Stimulated activated naive B cell treated with anti-CD40 and anti-IgM and Interleukin-4, amounts not matched to agents 10 μg/mL and 1 μg/mL and 100 μg/mL, for 72 hours (primary cell): ENCODE data around the gene BBS12.
A peak's percentile ranks its signal among the peaks of the same experiment; 100 is the strongest.

Source experiments
- ATAC-seq, 2 donors: fragments of 150-1000 bp; cut with Tn5 transposase; replicated peaks; 2 replicates each; pipeline ENCODE4 v1.10.0; 2021; ENCODE audit warnings: moderate library complexity in 1 of 2
- DNase-seq: peaks from one replicate; pipeline ENCODE4 v3.0.0; 2021
- H3K27ac Mint-ChIP-seq: one replicate; pipeline ENCODE4 v1.8.0; 2022; ENCODE audit warnings: mild to moderate bottlenecking, mixed read lengths
- H3K27me3 Mint-ChIP-seq, 2 donors: one replicate each; pipeline ENCODE4 v1.8.0; 2022; ENCODE audit warnings: mixed read lengths in 2 of 2
- H3K36me3 Mint-ChIP-seq, 2 donors: one replicate each; pipeline ENCODE4 v1.8.0; 2022; ENCODE audit warnings: mixed read lengths in 2 of 2, mild to moderate bottlenecking in 1 of 2
- H3K4me1 Mint-ChIP-seq, 2 donors: one replicate each; pipeline ENCODE4 v1.8.0; 2022; ENCODE audit warnings: mixed read lengths in 2 of 2, mild to moderate bottlenecking in 1 of 2
- H3K4me3 Mint-ChIP-seq, 2 donors: one replicate each; pipeline ENCODE4 v1.8.0; 2022; ENCODE audit warnings: mild to moderate bottlenecking in 2 of 2, mixed read lengths in 2 of 2, moderate library complexity in 1 of 2
- H3K9me3 Mint-ChIP-seq, 2 donors: one replicate each; pipeline ENCODE4 v1.8.0; 2022; ENCODE audit warnings: mixed read lengths in 2 of 2, mild to moderate bottlenecking in 1 of 2

BBS12 gene

DNA sequence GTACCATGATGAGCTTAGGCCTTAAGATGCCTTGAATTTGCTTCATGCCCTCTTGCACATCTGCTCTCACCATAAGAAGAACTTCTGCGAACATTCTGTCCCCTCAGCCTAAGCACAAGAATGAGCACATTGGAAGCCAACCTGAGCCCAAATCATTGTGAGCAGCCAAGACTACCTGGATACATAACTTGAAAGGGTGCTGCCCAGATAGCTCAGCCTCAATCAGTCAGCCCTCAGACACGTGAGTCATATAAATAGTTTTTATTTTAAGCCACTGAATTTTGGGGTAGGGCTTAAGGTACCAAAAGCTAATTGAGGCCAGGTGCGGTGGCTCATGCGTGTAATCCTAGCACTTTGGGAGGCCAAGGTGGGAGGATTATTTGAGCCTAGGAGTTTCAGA is 27.5 kb upstream of the BBS12 start:
- Mint-ChIP-seq H3K4me3 (no peak overlapping the region), H3K36me3 (no peaks in the 10 kb centered on the region), H3K9me3 (no peaks in the 10 kb centered on the region), H3K27ac (no peak overlapping the region), H3K4me1 (peaks cover 0 to 2% of the 10 kb centered on the region in 2 donors), H3K27me3 (peaks cover 12 to 38% of the 10 kb centered on the region in 2 donors)
- DNase-seq = no peak
- ATAC-seq = no peak

DNA sequence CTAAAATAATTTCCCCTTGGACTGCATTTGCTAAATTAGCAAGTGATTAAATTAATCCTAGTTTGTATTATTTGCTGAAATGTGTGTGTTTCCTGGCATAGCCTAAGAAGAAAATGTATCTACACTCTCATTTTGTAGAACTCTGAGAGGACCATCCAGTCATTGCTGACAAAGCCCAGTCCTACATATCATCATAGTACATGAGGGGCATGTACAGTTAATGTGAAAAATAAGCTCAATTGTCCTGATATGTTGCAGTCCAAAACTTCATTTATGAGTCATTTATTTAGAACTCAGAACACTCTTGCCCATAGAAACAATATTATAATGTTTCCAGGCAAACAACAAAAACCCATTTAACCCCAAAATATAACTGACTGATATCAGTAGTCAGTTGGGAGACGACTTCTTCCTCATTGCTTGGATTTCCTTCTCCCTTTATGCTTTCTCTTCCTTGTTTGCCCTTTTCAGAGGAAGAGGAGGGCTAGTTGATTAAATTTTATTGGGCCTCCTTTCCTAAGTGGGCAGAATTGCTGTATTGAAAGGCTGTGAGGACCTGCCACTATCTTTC is 26.9 kb upstream of the BBS12 start:
- Mint-ChIP-seq H3K36me3 (no peaks in the 10 kb centered on the region), H3K4me3 (no peak overlapping the region), H3K27ac (no peak overlapping the region), H3K9me3 (no peaks in the 10 kb centered on the region), H3K27me3 (peaks cover 17 to 44% of the 10 kb centered on the region in 2 donors), H3K4me1 (peaks cover 4 to 5% of the 10 kb centered on the region in 2 donors)
- DNase-seq (no peak), ATAC-seq (peak in 1 of 2 donors; percentile 32)

DNA sequence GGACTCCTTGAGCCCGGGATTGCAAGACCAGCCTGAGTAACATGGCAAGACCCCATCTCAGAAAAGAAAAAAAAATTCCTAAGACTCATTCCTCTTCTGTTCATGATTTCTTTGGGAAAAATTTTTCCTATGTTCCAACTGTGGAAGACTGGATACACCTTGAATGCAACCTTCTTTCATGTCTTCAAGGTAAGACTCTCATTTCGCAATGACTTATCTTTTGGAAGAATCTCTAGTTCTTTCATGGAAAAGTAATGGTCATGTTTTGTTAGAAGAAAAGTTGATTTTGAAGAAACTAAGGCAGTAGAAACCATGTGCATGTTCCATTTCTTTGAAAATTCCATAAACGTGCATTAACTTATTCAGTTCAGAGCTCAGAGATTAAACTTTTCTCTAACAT is 26.0 kb upstream of the BBS12 start:
- H3K36me3 Mint-ChIP-seq = no peaks in the 10 kb centered on the region
- H3K27ac Mint-ChIP-seq = no peak overlapping the region
- DNase-seq (no peak), ATAC-seq (no peak)
- H3K4me3 Mint-ChIP-seq = no peak overlapping the region
- H3K27me3 Mint-ChIP-seq = peaks cover 18 to 53% of the 10 kb centered on the region in 2 donors
- peaks cover 8 to 13% of the 10 kb centered on the region in 2 donors for H3K4me1 Mint-ChIP-seq
- no peaks in the 10 kb centered on the region for H3K9me3 Mint-ChIP-seq

DNA sequence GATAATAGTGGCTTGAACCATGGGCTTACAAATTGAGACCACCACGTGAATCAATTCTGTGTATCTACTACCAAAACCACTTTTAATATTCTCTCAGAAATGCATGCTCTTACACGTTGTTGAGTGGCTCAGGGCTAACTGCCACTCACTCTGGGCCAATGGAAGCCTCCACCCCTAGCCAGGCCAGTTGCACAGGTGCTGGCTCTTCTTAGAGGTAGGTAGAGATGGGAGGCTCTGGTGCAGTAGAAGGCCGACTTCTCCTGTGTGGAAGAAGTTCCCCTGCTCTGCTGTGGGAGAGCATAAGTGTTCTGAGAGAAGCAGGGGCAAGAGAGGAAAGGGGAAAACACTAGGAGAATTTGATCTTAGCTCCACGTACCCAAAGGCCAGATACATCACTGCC is 25.0 kb upstream of the BBS12 start:
- ATAC-seq (no peak), DNase-seq (no peak)
- Mint-ChIP-seq H3K4me3 (no peak overlapping the region), H3K4me1 (peaks cover 8 to 14% of the 10 kb centered on the region in 2 donors), H3K9me3 (no peaks in the 10 kb centered on the region), H3K27ac (no peak overlapping the region), H3K36me3 (no peaks in the 10 kb centered on the region), H3K27me3 (peaks cover 18 to 51% of the 10 kb centered on the region in 2 donors)

DNA sequence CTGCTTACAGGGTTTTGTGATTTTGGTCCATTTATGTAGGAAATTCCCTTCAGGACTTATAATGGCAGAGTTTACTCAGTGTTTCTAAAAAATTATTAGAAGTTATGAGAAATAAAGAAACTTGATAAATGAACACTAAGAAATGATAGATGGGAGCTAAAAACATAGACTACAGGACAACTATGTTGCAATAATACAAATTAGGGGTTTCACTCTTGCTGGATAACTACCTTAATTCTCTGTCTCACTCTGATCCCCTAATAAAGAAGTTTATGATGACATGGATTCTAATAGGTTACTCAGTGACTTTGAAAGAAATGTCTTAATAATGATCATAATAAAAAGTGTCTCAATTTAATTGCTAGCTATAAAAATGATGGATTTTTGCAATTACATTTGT is 23.3 kb upstream of the BBS12 start:
- H3K4me3 Mint-ChIP-seq = no peak overlapping the region
- H3K27ac Mint-ChIP-seq = no peak overlapping the region
- H3K27me3 Mint-ChIP-seq = peaks cover 22 to 45% of the 10 kb centered on the region in 2 donors
- no peaks in the 10 kb centered on the region for H3K36me3 Mint-ChIP-seq
- no peaks in the 10 kb centered on the region for H3K9me3 Mint-ChIP-seq
- peaks cover 8 to 17% of the 10 kb centered on the region in 2 donors for H3K4me1 Mint-ChIP-seq
- ATAC-seq = no peak
- DNase-seq = no peak

DNA sequence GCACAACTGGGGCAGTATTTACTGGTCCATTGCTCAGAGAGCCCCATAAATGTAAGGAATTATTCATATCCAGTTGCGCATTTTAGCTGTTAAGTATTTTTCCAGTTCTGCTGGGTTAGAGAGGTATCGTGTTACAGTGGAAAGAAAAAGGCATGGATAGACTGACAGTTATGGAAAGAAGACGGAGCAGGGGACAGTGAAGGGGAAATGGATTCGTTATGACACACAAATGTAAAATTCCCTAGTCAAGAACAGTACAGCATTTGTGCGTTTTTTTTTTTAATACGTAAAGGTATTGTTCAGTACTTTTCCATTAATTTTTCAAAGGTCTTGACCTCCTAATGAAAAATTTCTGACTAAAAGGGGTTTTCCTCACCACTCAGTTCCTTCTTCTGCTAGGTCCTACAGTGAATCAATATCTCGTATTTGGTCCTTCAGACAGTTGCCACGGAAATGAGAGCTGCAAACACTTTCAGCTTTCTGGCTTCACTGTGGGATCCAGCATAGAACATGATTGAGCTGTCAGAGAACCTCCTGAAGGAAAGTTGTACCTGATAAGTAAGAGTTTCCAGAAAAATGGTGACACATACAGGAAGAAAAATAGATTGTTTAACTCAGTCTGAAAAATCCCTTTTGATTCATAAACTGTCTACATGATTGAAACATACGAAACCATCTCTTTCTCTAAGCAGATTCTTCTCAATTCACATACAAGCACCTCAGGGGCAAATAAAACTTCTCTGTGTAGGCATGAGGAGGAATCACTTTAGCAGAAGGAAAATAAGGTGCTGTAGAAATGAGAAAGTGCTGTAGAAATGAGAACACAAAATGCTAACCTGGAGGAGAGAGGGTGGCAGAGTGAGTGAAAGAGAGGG is 21.8 kb upstream of the BBS12 start:
- Mint-ChIP-seq H3K36me3 (no peaks in the 10 kb centered on the region), H3K27me3 (peaks cover 17 to 36% of the 10 kb centered on the region in 2 donors), H3K4me1 (peaks cover 8 to 17% of the 10 kb centered on the region in 2 donors), H3K9me3 (no peaks in the 10 kb centered on the region), H3K4me3 (no peak overlapping the region), H3K27ac (peak overlapping the region; percentile 63)
- peak; percentile 21 for DNase-seq
- peak; percentile 86 to 95 for ATAC-seq

DNA sequence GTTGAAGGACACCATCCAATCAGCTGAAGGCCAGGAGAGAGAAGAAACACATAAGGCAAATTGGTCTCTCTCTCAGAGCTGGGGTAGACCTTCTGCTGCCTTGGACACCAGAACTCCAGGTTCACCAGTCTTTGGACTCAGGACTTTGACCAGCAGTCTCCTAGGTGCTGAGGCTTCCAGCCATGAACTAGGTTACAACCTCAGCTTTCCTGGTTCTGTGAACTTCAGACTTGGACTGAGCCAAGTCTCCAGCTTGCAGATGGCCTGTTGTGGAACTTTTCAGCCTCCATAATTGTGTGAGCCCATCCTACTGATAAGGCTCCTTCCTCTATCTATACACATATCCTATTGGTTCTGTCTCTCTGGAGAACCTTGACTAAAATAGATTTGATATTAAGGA is 20.6 kb upstream of the BBS12 start:
- H3K27ac Mint-ChIP-seq = no peak overlapping the region
- no peak overlapping the region for H3K4me3 Mint-ChIP-seq
- ATAC-seq = no peak
- H3K27me3 Mint-ChIP-seq = peaks cover 17 to 28% of the 10 kb centered on the region in 2 donors
- no peaks in the 10 kb centered on the region for H3K36me3 Mint-ChIP-seq
- no peaks in the 10 kb centered on the region for H3K9me3 Mint-ChIP-seq
- peaks cover 6 to 17% of the 10 kb centered on the region in 2 donors for H3K4me1 Mint-ChIP-seq
- DNase-seq = no peak

DNA sequence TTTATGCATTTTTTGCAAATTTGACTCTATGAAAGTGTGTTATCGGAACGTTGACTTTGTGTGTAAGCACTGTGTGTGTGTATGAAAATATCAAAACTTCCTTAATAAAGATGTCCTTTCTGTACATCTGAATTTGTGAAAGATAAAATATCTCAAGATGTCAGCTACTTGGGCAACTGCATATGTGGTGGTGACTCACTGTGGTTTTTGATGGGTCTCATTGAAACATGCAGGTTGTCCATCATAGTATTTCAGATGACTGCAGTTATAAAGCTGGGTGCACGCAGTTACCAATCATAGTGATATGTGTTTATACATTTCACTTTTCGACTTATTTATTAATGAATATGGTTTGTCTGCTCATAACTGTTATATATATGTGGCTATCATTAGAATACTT is 19.7 kb upstream of the BBS12 start:
- DNase-seq = no peak
- peaks cover 6 to 17% of the 10 kb centered on the region in 2 donors for H3K4me1 Mint-ChIP-seq
- no peak overlapping the region for H3K4me3 Mint-ChIP-seq
- ATAC-seq = no peak
- H3K36me3 Mint-ChIP-seq = no peaks in the 10 kb centered on the region
- H3K9me3 Mint-ChIP-seq = no peaks in the 10 kb centered on the region
- no peak overlapping the region for H3K27ac Mint-ChIP-seq
- H3K27me3 Mint-ChIP-seq = peaks cover 13 to 28% of the 10 kb centered on the region in 2 donors

DNA sequence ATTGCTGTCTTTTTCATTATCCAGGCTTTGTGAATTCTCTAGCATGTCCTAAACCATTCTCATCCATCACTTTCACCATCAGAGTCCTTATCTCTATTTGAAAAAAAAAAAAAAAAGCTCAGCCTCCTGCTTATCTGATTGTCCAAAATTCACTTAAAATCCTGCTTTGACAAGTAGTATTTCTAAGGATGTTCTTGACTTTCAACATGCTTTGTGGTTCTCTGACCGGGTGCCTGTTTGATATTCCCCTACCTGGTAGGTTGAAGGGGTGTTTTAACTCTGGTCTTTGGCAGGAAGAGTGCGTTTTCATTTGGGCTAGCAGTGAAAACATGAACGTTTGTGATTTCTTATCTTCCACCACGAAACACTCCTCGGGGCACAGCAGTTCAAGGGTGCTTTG is 17.3 kb upstream of the BBS12 start:
- H3K36me3 Mint-ChIP-seq = no peaks in the 10 kb centered on the region
- H3K4me1 Mint-ChIP-seq = peaks cover 6 to 15% of the 10 kb centered on the region in 2 donors
- ATAC-seq (no peak), DNase-seq (no peak)
- H3K9me3 Mint-ChIP-seq = no peaks in the 10 kb centered on the region
- peaks cover 12 to 32% of the 10 kb centered on the region in 2 donors for H3K27me3 Mint-ChIP-seq
- H3K27ac Mint-ChIP-seq = no peak overlapping the region
- no peak overlapping the region for H3K4me3 Mint-ChIP-seq

DNA sequence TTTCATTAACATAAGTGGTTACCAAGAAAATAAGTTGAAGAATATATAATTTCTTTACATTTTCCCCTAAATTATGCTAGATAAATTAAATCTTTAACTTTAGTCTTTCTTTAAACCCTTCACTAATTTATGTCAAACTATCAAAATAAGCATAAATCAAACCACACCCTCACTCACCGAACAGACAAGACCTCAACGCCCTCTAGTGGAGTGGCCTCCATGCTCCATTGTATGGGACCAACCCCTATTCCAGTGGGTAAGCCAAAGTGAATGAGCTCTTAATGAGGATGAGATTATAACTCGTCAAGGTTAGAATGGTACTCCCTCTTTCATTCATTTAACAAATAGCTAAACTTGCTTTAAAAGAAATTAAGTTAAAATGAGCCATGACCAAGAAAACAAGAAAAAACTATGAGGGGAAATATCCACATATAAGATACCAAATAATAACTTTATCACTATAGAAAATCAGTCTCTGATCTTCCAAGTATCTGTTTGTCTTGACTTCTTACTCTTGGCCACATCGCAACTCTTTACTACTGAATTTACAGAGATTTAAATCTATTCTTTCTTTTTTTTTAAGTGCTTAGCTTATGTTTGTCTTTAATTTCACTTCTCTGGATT is 15.6 kb upstream of the BBS12 start:
- ATAC-seq (peak; percentile 85 to 94), DNase-seq (peak; percentile 15)
- Mint-ChIP-seq H3K27me3 (peaks cover 4 to 15% of the 10 kb centered on the region in 2 donors), H3K36me3 (no peaks in the 10 kb centered on the region), H3K27ac (no peak overlapping the region), H3K4me3 (no peak overlapping the region), H3K4me1 (peaks cover 0 to 4% of the 10 kb centered on the region in 2 donors), H3K9me3 (no peaks in the 10 kb centered on the region)

DNA sequence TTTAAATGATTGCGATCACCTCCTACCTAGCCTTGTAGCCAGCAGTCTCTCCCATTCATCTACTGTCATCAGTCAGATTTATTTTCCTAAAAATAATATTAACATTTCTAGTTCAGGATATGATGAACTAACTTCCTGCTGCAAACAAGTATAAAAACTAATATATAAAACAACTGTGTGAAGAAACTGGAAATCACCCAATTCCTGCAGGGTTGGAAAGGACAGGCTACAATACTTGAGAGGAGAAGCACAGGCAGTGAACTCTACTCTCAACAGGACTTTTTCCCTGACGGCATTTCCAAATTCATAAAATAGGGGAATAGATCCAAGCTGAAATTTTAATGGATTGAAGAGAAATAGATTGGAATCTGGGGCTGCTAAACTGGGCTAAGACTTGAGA is 14.2 kb upstream of the BBS12 start:
- no peaks in the 10 kb centered on the region for H3K4me1 Mint-ChIP-seq
- no peak overlapping the region for H3K4me3 Mint-ChIP-seq
- DNase-seq = no peak
- H3K9me3 Mint-ChIP-seq = no peaks in the 10 kb centered on the region
- H3K27me3 Mint-ChIP-seq = peaks cover 4 to 16% of the 10 kb centered on the region in 2 donors
- no peak for ATAC-seq
- no peaks in the 10 kb centered on the region for H3K36me3 Mint-ChIP-seq
- H3K27ac Mint-ChIP-seq = no peak overlapping the region

DNA sequence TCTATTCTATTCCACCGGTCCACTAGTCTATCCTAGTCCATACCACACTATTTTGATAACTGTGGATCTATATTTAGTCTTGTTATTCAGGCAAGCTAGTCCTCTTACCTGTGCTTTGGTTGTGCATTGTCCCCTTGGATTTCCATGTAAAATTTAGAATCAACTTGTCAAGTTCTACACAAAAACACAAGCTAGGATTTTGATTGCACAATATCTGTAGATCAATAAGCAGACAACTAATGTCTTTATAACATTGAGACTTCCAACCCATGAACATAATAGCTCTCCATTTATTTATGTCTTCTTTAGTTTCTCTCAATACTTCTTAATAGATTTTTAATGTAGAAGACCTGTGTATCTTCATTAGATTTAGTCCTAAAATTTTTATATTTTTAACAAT is 10.2 kb upstream of the BBS12 start:
- H3K36me3 Mint-ChIP-seq = no peaks in the 10 kb centered on the region
- no peaks in the 10 kb centered on the region for H3K9me3 Mint-ChIP-seq
- no peaks in the 10 kb centered on the region for H3K4me1 Mint-ChIP-seq
- peaks cover 15 to 38% of the 10 kb centered on the region in 2 donors for H3K27me3 Mint-ChIP-seq
- no peak overlapping the region for H3K27ac Mint-ChIP-seq
- ATAC-seq (no peak), DNase-seq (no peak)
- no peak overlapping the region for H3K4me3 Mint-ChIP-seq

DNA sequence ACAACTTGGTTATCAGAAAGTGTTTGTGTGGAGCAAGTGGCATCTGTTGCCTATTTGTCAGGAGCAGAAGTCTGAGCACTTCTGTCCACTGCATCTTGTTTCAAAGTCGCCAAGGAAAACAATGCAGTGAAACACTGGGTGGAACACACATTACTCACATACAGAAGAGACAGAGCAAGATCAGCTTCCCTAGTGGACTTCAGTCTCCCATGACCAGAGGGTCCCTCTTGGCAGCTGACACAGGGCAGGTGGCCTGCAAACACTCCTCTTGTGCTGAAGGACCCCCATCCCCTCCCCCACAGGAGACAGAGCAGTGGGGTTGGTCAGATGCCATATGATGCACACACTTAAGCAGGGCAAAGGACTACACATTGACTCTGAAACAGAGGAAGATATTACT is 3.6 kb upstream of the BBS12 start:
- Mint-ChIP-seq H3K4me3 (no peak overlapping the region), H3K36me3 (no peaks in the 10 kb centered on the region), H3K27me3 (peaks cover 12 to 17% of the 10 kb centered on the region in 2 donors), H3K27ac (no peak overlapping the region), H3K4me1 (peaks cover 3 to 10% of the 10 kb centered on the region in 2 donors), H3K9me3 (no peaks in the 10 kb centered on the region)
- no peak for DNase-seq
- ATAC-seq = no peak

DNA sequence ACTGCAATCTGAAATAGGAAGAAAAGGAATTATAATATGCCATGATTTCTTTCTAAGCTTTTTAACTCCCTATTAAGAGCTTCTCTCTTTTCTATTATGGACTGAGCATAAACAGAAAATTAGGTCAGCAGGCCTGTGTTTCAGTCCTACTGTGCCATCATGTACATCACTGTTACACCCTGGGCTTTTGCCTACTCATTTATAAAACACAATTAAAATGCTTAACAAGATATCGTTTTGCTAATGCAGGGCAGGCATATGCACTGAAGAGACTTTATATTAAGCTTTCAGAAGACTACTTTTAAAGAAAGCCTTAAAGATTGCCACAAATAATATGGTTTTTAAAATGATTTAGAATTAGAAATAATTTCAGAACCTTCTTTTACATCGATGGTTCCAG is 828 bp upstream of the BBS12 start:
- Mint-ChIP-seq H3K36me3 (peaks cover 3% of the 10 kb centered on the region in 2 donors), H3K4me3 (no peak overlapping the region), H3K9me3 (no peaks in the 10 kb centered on the region), H3K27me3 (no peaks in the 10 kb centered on the region), H3K27ac (no peak overlapping the region), H3K4me1 (peaks cover 3 to 10% of the 10 kb centered on the region in 2 donors)
- DNase-seq = no peak
- ATAC-seq = no peak

DNA sequence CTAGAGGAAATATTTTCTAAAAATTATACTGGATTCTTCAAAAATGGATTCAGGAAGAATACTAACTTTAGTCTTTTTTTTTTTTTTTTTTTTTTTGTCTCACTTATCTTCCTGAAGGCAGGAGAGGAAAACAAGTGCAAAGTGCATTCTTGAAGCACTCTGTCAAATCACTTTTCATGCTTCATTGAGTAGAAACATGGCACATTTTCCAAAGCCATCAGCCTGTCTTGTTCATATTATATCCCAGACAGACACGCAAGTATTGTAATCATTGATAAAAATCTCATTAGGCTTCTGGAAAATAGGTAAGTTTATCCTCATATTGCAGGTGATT is 1.2 kb downstream of the BBS12 start:
- Mint-ChIP-seq H3K9me3 (peaks cover 0 to 4% of the 10 kb centered on the region in 2 donors), H3K27ac (no peak overlapping the region), H3K4me3 (no peak overlapping the region), H3K27me3 (no peaks in the 10 kb centered on the region), H3K36me3 (peaks cover 7 to 12% of the 10 kb centered on the region in 2 donors), H3K4me1 (peaks cover 3 to 10% of the 10 kb centered on the region in 2 donors)
- ATAC-seq (no peak), DNase-seq (no peak)
